Esophagus (tissue), 2 donors: Measurements from ENCODE around the gene DPYSL3. TPM values are rescaled to one million over a fixed set of nuclear protein-coding genes. Genes with fewer than 3 reads are reported as not detected.

Experiments
- H3K27ac ChIP-seq, 2 donors: one replicate each; pipeline ENCODE4 v1.5.1; 2013; ENCODE audit warnings: low read depth in 2 of 2, mild to moderate bottlenecking in 2 of 2, inconsistent platforms in 1 of 2, low read length in 1 of 2, moderate library complexity in 1 of 2
- H3K27me3 ChIP-seq, 2 donors: one replicate each; pipeline ENCODE4 v1.6.1; 2013; ENCODE audit warnings: low read length in 2 of 2, control low read depth in 1 of 2, mild to moderate bottlenecking in 1 of 2; ENCODE audit not compliant: insufficient read depth in 2 of 2, control insufficient read depth in 1 of 2
- H3K36me3 ChIP-seq, 2 donors: one replicate each; pipeline ENCODE4 v1.6.1; 2013; ENCODE audit warnings: low read length in 1 of 2; ENCODE audit not compliant: control insufficient read depth in 2 of 2, insufficient read depth in 2 of 2
- H3K4me1 ChIP-seq, 2 donors: one replicate each; pipeline ENCODE4 v1.6.1; 2013; ENCODE audit warnings: low read length in 1 of 2; ENCODE audit not compliant: control insufficient read depth in 2 of 2, insufficient read depth in 2 of 2
- H3K4me3 ChIP-seq, 2 donors: one replicate each; pipeline ENCODE4 v1.5.1; 2013; ENCODE audit warnings: low read length in 2 of 2, mild to moderate bottlenecking in 2 of 2, low read depth in 1 of 2, moderate library complexity in 1 of 2
- H3K9me3 ChIP-seq, 2 donors: one replicate each; pipeline ENCODE4 v1.6.1; 2013; ENCODE audit warnings: mild to moderate bottlenecking in 2 of 2, low read depth in 1 of 2, low read length in 1 of 2, moderate library complexity in 1 of 2; ENCODE audit not compliant: control insufficient read depth in 2 of 2, insufficient read depth in 1 of 2
- WGBS, 2 donors: extraction: QIAGEN DNeasy Blood & Tissue Kit; methylation state at CpG; one replicate each; pipeline ENCODE4 v1.1.7; 2013; 5-methylcytosine and 5-hydroxymethylcytosine counted together
- polyA plus RNA-seq, 2 donors: library from polyadenylated mRNA; stranded (reverse); fragments of 200-250 nt; gene quantifications; one replicate each; pipeline ENCODE4 v1.2.3, GENCODE V29; 2013
- donor health status: healthy with polysubstance abuse.
- donor health status: Bipolar disorder and iron deficiency.

DPYSL3 gene
- polyA plus RNA-seq, 2 donors, result 7.2 to 22.1 TPM

DNA sequence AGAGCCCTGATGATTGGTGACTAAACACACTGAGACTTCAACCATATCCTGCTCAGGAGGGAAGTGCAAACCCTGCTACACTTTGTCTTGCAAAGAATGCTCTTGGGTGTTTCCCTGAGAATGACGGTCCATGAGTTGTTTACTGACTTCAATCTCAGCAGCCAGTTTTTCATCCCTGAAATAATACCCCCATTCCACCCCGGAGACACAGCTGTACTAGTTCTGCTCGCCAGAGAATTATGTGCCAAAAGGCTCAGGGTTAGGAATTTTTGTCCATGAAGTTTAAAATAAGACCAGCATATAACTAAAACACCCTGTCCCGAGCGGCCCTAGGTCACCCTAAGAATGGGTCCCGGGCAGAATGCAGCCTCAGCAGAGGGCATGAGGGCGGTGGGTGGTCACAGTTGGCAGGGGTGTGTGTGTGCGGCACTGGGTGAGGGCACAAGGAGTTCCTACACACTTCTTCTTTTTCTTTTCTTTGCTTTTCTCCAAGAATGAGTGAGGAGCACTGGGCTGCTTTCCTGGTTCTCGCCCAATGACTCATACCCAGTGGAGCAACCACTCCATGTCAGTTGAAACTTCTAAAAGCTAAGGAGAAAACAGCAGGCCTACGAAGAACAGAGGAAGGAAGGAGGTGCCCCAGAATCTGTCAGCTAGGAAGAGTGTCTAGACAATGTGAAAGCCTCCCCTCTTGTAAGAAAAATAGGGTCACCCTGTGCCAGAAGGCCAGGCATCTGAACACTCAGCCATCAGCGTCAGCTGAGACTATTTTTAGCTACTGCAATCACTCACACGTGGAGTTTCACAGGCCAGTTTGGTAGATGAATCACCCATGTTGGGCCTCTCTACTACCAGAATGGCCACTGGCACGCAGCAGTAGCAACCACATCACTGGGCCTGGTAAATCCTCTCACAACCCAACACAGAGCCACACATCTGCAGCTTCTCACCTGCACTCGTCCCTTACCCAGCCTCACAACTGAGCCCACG lies 105.9 kb downstream of the DPYSL3 start:
- H3K4me3 ChIP-seq, result no peak overlapping the region
- no peaks in the 10 kb centered on the region for H3K9me3 ChIP-seq
- peaks cover 0 to 6% of the 10 kb centered on the region in 2 donors for H3K4me1 ChIP-seq
- H3K36me3 ChIP-seq, result peaks cover 0 to 4% of the 10 kb centered on the region in 2 donors
- H3K27ac ChIP-seq, result peak overlapping the region; percentile 95 to 96
- no peaks in the 10 kb centered on the region for H3K27me3 ChIP-seq
- WGBS, 2 donors, result 51 to 61% methylated on average over 15 of the region's 15 CpGs

DNA sequence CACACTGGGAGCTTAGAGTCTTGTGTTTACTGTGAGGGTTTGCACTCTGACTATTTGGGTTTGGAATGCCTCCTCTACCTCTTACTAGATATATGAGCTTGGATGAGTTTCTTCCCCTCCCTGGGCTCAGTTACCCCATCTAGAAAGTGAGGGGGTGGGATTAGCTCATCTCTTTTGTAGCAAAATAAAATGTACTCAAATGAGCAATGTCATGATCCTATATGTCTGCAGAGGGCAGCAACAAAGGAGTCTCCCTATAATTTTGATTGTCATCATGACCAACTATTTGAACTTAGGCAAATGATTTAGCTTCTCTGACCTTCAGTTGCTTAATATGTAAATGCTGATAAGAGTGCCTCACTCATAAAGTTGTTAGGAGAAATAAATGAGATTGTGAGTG lies 109.0 kb downstream of the DPYSL3 start:
- peaks cover 4 to 6% of the 10 kb centered on the region in 2 donors for H3K36me3 ChIP-seq

DNA sequence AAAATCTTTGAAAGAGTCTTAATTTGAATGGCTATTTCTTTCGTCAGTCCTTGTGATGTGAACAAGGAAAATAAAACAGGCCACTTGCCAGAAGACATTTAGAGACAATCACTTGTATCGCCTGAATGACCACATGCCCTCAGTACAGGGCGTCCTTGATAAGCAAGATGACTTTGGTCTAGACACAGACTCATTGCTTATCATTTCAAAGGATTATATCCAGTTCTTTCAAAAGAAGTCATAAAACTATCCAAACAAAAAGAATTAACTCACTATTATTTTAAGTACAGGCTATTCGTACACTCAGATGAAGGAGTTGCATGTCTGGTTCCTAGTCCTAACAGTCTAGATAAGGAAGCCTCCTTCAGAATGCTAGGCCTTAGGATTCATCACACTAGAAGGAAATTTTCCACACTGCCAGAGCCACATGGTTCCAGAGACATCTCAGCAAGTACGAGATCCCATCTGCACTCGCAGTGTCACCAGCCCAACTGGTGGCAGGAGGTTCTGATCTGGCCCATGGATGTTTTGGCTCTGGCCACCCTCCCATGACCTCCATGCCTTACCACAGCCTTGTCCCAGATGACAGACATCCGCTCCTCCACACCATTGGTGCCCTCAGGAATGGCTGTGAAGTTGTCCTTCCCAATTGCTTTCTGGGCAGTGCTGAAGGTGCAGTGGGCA lies 109.6 kb downstream of the DPYSL3 start:
- Histone ChIP-seq H3K27me3 (no peaks in the 10 kb centered on the region), H3K4me1 (peaks cover 0 to 6% of the 10 kb centered on the region in 2 donors), H3K27ac (no peak overlapping the region), H3K36me3 (peaks cover 4 to 7% of the 10 kb centered on the region in 2 donors), H3K4me3 (no peak overlapping the region), H3K9me3 (no peaks in the 10 kb centered on the region)
- WGBS, 2 donors, result 87 to 92% methylated on average over 7 of the region's 7 CpGs

More for the DNA sequence above, 109.0 kb downstream of the DPYSL3 start:
- Histone ChIP-seq H3K27me3 (no peaks in the 10 kb centered on the region), H3K9me3 (no peaks in the 10 kb centered on the region), H3K27ac (no peak overlapping the region), H3K4me3 (no peak overlapping the region), H3K4me1 (peaks cover 0 to 6% of the 10 kb centered on the region in 2 donors)

DNA sequence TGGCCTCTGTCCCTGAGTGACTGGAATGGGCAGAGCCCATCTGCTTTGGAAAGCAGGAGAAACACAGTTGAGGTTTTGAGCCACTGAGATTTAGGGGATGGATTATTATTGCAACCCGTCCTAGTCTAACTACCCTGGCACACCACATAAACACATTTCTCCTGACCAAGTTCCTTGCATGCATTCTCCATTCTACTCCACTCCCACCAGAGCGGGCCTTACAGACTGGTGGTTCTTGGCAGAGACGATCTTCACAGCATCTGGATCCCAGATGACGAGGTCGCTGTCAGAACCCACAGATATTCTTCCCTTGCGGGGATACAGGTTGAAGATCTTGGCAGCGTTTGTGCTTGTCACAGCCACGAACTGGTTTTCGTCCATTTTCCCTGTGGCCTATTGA lies 111.0 kb downstream of the DPYSL3 start:
- no peaks in the 10 kb centered on the region for H3K27me3 ChIP-seq
- no peak overlapping the region for H3K4me3 ChIP-seq
- no peaks in the 10 kb centered on the region for H3K9me3 ChIP-seq
- H3K27ac ChIP-seq, result no peak overlapping the region
- WGBS, 2 donors, result 85 to 86% methylated on average over 9 of the region's 9 CpGs
- peaks cover 0 to under 1% of the 10 kb centered on the region in 2 donors for H3K4me1 ChIP-seq
- H3K36me3 ChIP-seq, result peaks cover 4 to 8% of the 10 kb centered on the region in 2 donors

DNA sequence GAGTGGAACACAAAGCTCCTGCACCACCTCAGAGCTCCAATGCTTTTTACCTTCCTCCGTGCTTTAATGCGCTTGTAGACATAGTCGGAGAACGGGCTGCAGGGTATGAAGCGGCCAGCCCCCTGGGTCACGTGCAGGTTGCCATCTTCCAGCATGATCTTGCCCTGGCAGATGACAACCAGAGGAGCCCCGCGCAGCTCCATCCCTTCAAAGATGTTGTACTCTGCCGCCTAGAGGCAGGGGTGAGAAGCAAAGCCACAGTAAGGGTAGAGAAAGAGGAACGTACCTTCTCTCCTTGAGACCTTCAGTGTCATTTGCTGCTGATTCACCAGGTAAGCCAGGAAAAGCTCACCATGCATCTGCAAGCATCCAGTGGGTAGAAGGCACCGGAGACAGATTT lies 112.3 kb downstream of the DPYSL3 start:
- peaks cover 4 to 8% of the 10 kb centered on the region in 2 donors for H3K36me3 ChIP-seq
- WGBS, 2 donors, result 86 to 91% methylated on average over 11 of the region's 11 CpGs
- no peaks in the 10 kb centered on the region for H3K27me3 ChIP-seq

DNA sequence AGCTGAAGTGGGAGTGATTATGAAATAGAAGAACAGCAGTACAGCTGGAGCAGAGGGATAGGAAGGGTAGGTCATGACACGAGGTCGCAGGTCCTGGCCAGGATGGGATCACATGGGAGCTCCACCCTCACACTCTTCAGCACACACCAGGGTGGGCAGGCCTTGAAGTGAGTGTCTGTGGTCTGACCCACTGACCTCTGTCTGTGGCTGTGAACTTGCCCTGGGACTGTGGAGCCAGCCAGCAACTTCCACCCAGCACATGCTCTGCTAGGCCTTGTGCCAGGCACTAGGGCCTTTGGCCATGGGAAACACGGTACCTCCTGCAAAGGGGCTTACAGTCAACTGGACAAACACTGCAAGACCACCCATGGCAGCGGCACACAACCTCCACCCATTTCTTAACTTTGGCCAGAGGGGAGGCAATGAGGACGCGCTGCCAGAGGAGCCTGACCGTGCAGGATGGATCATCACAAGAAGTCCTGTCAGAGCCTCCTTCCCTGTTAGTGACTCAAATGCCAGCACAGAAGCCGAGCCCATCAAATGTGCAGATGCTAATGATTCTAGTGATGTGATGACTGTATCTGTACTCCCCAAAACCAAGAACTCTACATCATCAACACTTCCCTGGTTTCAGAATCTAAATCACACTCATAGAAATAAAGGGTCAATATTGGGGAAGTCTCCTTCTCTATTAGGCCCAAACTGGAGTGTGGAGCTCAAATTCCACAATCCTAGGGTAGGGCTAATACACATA lies 113.6 kb downstream of the DPYSL3 start:
- Histone ChIP-seq H3K36me3 (peaks cover 4 to 8% of the 10 kb centered on the region in 2 donors), H3K9me3 (no peaks in the 10 kb centered on the region), H3K27me3 (no peaks in the 10 kb centered on the region), H3K4me1 (no peaks in the 10 kb centered on the region), H3K4me3 (no peak overlapping the region), H3K27ac (no peak overlapping the region)
- WGBS, 2 donors, result 63 to 79% methylated on average over 8 of the region's 8 CpGs

More for the DNA sequence above, 112.3 kb downstream of the DPYSL3 start:
- Histone ChIP-seq H3K9me3 (no peaks in the 10 kb centered on the region), H3K27ac (no peak overlapping the region), H3K4me3 (no peak overlapping the region), H3K4me1 (no peaks in the 10 kb centered on the region)

DNA sequence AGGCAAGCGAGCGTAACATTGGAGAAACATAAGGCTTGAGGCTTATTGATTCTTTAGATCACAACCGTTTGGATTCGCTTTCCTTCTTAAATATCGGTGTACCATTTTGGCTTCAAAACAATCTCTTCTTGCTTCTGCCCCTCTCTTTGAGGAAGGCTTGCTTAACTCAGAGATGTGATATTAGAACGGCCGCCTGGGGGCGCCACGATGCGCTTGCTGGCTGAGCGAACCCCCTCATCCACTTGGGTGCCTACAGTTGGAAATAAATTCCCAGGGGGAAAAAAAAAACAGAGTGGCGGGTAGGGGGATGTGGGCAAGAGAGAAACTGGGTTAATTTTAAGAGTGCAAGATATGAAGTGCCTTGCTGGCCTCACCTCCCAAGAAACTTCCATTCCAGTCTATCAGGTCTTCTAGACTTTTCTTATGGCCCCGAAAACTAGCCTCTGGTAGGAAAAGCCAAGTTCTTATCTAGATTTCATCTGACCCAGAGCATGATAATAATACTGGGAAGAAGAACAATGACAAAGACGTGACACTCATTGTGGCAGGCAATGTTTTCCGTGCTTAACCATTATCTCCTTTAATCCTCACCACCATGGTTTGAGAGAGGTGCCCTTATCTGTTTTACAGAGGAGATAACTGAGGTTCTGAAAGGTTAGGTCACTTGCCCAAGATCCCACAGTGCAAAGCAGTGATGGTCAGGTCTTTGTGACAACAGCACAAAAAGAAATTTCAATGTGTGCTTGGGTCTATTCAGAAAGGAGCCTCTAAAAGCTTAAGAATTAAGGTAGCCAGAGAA lies 115.8 kb downstream of the DPYSL3 start:
- 81 to 86% methylated on average over 15 of the region's 15 CpGs for WGBS, 2 donors
- no peaks in the 10 kb centered on the region for H3K9me3 ChIP-seq
- no peaks in the 10 kb centered on the region for H3K27me3 ChIP-seq
- H3K4me1 ChIP-seq, result no peaks in the 10 kb centered on the region
- peaks cover 4 to 5% of the 10 kb centered on the region in 2 donors for H3K36me3 ChIP-seq
- H3K27ac ChIP-seq, result no peak overlapping the region
- H3K4me3 ChIP-seq, result no peak overlapping the region

DNA sequence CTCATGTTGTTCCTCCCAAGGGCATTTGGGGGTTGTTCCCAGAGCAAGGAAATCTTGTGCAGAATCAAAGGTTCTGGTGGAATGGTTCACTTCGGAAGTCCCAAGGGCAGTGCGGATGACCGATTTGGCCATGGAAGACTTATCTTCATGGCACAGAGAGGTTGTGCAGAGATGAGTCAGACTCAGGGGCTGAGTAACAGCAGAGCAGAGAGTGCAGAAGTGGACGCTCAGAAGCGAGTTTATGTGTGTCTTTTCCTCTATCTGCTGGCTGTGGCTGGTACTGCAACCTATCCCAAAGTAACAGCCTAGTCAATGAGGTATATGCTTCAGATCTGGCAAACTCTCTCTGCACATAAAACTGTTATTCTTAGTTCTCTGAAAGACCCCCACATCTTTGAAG lies 118.1 kb downstream of the DPYSL3 start:
- H3K27ac ChIP-seq, result no peak overlapping the region
- 63 to 67% methylated on average over 5 of the region's 5 CpGs for WGBS, 2 donors
- no peaks in the 10 kb centered on the region for H3K4me1 ChIP-seq
- no peak overlapping the region for H3K4me3 ChIP-seq
- no peaks in the 10 kb centered on the region for H3K27me3 ChIP-seq
- H3K9me3 ChIP-seq, result no peaks in the 10 kb centered on the region
- peaks cover 2 to 4% of the 10 kb centered on the region in 2 donors for H3K36me3 ChIP-seq
